ENCODE results near the gene MEI1.
"Not testable (repeated sequence)": the region's sequence is repeated elsewhere in the genome, so short reads cannot be mapped to it uniquely, and the experiment has no call there.

DNA sequence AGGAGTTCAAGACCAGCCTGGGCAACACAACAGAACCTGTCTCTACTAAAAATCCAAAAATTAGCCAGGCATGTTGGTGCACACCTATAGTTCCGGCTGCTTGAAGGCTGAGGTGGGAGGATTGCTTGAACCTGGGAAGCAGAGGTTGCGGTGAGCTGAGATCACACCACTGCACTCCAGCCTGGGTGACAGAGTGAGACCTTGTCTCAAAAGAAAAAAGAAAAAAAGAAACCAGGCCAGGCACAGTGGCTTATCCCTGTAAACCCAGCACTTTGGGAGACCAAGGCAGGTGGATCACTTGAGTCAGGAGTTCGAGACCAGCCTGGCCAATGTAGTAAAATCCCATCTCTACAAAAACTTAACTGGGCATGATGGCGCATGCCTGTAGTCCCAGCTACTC, 33.9 kb downstream of the MEI1 start:
- TF ChIP-seq, protein P1, sequence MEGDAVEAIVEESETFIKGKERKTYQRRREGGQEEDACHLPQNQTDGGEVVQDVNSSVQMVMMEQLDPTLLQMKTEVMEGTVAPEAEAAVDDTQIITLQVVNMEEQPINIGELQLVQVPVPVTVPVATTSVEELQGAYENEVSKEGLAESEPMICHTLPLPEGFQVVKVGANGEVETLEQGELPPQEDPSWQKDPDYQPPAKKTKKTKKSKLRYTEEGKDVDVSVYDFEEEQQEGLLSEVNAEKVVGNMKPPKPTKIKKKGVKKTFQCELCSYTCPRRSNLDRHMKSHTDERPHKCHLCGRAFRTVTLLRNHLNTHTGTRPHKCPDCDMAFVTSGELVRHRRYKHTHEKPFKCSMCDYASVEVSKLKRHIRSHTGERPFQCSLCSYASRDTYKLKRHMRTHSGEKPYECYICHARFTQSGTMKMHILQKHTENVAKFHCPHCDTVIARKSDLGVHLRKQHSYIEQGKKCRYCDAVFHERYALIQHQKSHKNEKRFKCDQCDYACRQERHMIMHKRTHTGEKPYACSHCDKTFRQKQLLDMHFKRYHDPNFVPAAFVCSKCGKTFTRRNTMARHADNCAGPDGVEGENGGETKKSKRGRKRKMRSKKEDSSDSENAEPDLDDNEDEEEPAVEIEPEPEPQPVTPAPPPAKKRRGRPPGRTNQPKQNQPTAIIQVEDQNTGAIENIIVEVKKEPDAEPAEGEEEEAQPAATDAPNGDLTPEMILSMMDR (conservative IDR thresholded peaks at IDR 0.05; ENCODE audit: low read length) = not testable (repeated sequence)
- TF ChIP-seq EZH2phosphoT487 (IDR thresholded peaks at IDR 0.05; ENCODE audit: borderline replicate concordance) = not testable (repeated sequence)

All from Loucy (cell line).